Glutamatergic neuron (in vitro differentiated cells): ENCODE results near the gene SHISA5. TPM values are rescaled to one million over a fixed set of nuclear protein-coding genes. Genes with fewer than 3 reads are reported as not detected.
"Not testable (repeated sequence)": the region's sequence is repeated elsewhere in the genome, so short reads cannot be mapped to it uniquely, and the experiment has no call there.

Experiments
- DNase-seq: peaks from one replicate; pipeline ENCODE4 v3.0.0; 2022
- H3K27ac Mint-ChIP-seq: one replicate; pipeline ENCODE4 v1.8.0; 2020; ENCODE audit warnings: mild to moderate bottlenecking, mixed read lengths, inconsistent platforms; ENCODE audit not compliant: unreplicated experiment
- H3K27me3 Mint-ChIP-seq: one replicate; pipeline ENCODE4 v1.8.0; 2020; ENCODE audit warnings: mild to moderate bottlenecking, moderate library complexity, mixed read lengths, inconsistent platforms; ENCODE audit not compliant: unreplicated experiment
- H3K36me3 Mint-ChIP-seq: one replicate; pipeline ENCODE4 v1.8.0; 2020; ENCODE audit warnings: mild to moderate bottlenecking, mixed read lengths, inconsistent platforms; ENCODE audit not compliant: unreplicated experiment
- H3K4me1 Mint-ChIP-seq: one replicate; pipeline ENCODE4 v1.8.0; 2020; ENCODE audit warnings: mild to moderate bottlenecking, low read depth, mixed read lengths, inconsistent platforms; ENCODE audit not compliant: unreplicated experiment
- H3K4me3 Mint-ChIP-seq: one replicate; pipeline ENCODE4 v1.8.0; 2020; ENCODE audit warnings: mild to moderate bottlenecking, mixed read lengths, inconsistent platforms; ENCODE audit not compliant: unreplicated experiment
- H3K9me3 Mint-ChIP-seq: one replicate; pipeline ENCODE4 v1.8.0; 2020; ENCODE audit warnings: mild to moderate bottlenecking, moderate library complexity, mixed read lengths, inconsistent platforms; ENCODE audit not compliant: unreplicated experiment
- CTCF ChIP-seq: fragments of 200-600 bp; sonication (generic); IDR thresholded peaks from one replicate; pipeline ENCODE4 v1.5.0; 2021; ENCODE audit not compliant: partially characterized antibody, unreplicated experiment
- long read RNA-seq: library from polyadenylated mRNA; unstranded; transcript quantifications from one replicate; pipeline ENCODE4 v2.0.0, GENCODE V29; 2020; ENCODE audit not compliant: unreplicated experiment
- total RNA-seq: library from RNA; stranded (reverse); fragmentation: NEBNext Ultra II Directional; extraction: Animal tissue kit (Norgen Biotek cat#: 25700); gene quantifications from one replicate; pipeline ENCODE4 v1.2.1, GENCODE V29; 2021; ENCODE audit not compliant: unreplicated experiment

SHISA5 gene
- total RNA-seq, result 261 TPM
- long read RNA-seq, transcript SHISA5-206 (4 exons, 1,839 nt), result major isoform, 242 of 311 reads
- long read RNA-seq, transcript SHISA5-201 (6 exons, 2,369 nt), result minor isoform, 32 of 311 reads
- long read RNA-seq, partial matches to known transcripts, result 7 of 311 reads
- long read RNA-seq, other reads (novel, unspliced or antisense), result 28 of 311 reads

- Mint-ChIP-seq H3K4me3 (peak within 1 kb of the TSS; percentile 62), H3K27ac (no peak within 1 kb of the TSS)
- TF ChIP-seq CTCF, result no peak
Observed at GRCh38 chr3:48504051-48504946, at the start of gene SHISA5. SHISA5 (minus strand) TSS chr3:48504174; CDS start chr3:48504094, 80 bp downstream.

GRCh38 chr3:48553361-48553760 lies 49.4 kb upstream of the SHISA5 start:
- Mint-ChIP-seq H3K4me1 (peaks cover 23% of the 10 kb centered on the region), H3K36me3 (no peaks in the 10 kb centered on the region), H3K27ac (no peak overlapping the region), H3K27me3 (peaks cover 6% of the 10 kb centered on the region), H3K4me3 (no peak overlapping the region), H3K9me3 (peaks cover 8% of the 10 kb centered on the region)
- TF ChIP-seq CTCF, result no peak
- no peak for DNase-seq

More at GRCh38 chr3:48504051-48504946, at the start of gene SHISA5:
- Mint-ChIP-seq H3K4me1 (peaks cover 17% of the 10 kb centered on the region), H3K27me3 (peaks cover 7% of the 10 kb centered on the region), H3K36me3 (no peaks in the 10 kb centered on the region), H3K9me3 (peaks cover 8% of the 10 kb centered on the region)
- DNase-seq, result peak; percentile 72

- Mint-ChIP-seq H3K4me3 (no peak overlapping the region), H3K9me3 (peaks cover 8% of the 10 kb centered on the region), H3K27ac (no peak overlapping the region), H3K27me3 (peaks cover 5% of the 10 kb centered on the region), H3K4me1 (peaks cover 20% of the 10 kb centered on the region), H3K36me3 (no peaks in the 10 kb centered on the region)
- no peak for DNase-seq
- TF ChIP-seq CTCF, result no peak
Observed at GRCh38 chr3:48552111-48552951, 48.4 kb upstream of the SHISA5 start.

- DNase-seq, H3K27me3 Mint-ChIP-seq, H3K27ac Mint-ChIP-seq: not testable (repeated sequence)
Observed at GRCh38 chr3:48551651-48552050, 47.7 kb upstream of the SHISA5 start.

More at GRCh38 chr3:48551651-48552050, 47.7 kb upstream of the SHISA5 start:
- not testable (repeated sequence) for H3K4me3 Mint-ChIP-seq, H3K36me3 Mint-ChIP-seq, H3K9me3 Mint-ChIP-seq
- peaks cover 20% of the 10 kb centered on the region for H3K4me1 Mint-ChIP-seq
